H4 (cell line): ENCODE results near the gene JAGN1. TPM values are rescaled to one million over a fixed set of nuclear protein-coding genes. Genes with fewer than 3 reads are reported as not detected.
"Not testable (repeated sequence)": the region's sequence is repeated elsewhere in the genome, so short reads cannot be mapped to it uniquely, and the experiment has no call there.

Source experiments
- DNase-seq: peaks from one replicate; pipeline ENCODE4 v3.0.0-alpha.2; 2015; ENCODE audit warnings: low spot score
- total RNA-seq: library from RNA; depleted of rRNA; stranded (reverse); fragments of >200 nt; shearing (Covaris generic); gene quantifications from 2 replicates; pipeline ENCODE4 v1.2.3, GENCODE V29; 2014

Gene JAGN1
- total RNA-seq, 1 experiment from 2014 or later: 46.1 TPM

DNA sequence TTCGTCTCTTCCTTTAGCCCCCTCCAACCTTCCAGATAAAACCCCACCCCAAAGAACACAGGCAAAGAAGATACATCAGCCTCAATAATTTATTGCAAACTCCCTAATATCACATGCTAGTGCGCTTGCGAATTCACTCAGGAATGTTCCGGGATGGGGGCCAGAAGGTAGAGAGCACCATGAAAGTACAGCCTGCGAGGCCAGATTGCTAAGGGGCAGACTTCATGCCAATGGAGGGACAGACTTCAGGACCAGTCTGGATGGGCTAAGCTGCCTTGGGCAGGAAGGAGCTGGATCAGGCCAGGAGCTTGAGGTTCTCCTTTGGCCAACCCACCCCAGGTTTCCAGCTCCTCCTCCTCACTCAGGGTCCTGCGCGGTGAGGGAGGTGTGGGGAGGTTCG lies 23.8 kb upstream of the JAGN1 start:
- no peak for DNase-seq

DNA sequence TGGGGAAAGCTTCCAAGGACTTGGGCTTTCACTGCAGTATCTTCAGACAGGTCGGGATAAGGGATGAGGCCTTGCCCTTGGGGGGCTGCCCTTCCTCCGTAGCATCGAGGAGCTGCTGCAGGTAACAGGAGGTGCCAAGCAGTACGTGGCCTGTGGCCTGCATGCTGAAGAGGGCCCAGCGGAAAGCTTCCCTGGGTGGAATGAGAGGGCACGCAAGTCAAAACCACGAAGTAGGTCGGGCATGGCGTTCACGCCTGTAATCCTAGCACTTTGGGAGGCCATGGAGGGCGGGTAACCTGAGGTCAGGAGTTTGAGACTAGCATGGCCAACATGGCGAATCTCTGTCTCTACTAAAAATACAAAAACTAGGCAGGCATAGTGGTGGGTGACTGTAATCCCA lies 23.3 kb upstream of the JAGN1 start:
- DNase-seq: no peak

DNA sequence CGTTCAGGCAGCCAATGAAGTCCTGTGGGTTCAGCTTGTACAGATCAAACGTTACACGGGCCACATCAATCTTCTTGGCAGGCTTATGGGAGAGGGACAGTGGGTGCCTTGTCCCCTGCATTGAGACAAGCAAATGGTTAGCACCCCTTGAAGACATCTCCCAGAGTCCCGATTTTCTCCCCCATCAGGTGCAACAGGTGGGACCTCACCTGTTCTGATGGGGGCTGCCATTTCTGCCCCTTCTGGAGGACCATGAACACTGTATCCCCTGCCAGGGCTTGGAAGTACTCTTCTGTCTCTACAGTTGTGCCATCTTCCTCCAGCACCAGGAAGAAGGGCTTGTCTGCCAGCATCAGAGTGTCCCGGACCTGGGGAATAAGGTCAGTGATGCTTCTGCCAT lies 20.5 kb upstream of the JAGN1 start:
- DNase-seq: no peak

DNA sequence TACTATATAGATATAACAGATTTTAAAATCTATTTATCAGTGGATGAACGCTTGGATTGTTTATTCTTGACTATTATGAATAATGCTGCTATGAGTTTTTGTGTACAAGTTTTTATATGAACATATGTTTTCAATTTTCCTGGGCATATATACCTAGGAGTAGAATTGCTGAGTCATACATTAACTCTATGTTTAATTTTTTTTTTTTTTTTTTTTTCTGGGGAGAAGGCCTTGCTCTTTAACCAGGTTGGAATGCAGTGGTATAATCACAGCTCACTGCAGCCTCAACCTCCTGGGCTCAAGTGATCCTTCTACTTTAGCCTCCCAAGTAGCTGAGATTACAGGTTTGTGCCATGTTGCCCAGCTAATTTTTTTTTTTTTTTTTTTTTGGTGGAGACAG lies 19.4 kb upstream of the JAGN1 start:
- peak; percentile 69 for DNase-seq

DNA sequence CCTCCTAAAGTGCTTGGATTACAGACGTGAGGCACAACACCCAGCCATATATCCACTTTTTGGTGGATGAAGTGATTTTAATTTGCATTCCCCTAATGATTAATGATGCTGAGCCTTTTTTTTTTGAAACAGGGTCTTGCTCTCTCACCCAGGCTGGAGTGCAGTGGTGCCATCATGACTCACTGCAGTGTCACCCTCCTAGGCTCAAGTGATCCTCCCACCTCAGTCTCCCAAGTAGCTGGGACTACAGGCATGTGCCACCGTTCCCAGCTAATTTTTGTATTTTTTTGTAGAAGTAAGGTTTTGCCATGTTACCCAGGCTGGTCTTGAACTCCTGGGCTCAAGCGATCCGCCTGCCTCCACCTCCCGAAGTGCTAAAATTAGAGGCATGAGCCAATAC lies 18.3 kb upstream of the JAGN1 start:
- not testable (repeated sequence) for DNase-seq

DNA sequence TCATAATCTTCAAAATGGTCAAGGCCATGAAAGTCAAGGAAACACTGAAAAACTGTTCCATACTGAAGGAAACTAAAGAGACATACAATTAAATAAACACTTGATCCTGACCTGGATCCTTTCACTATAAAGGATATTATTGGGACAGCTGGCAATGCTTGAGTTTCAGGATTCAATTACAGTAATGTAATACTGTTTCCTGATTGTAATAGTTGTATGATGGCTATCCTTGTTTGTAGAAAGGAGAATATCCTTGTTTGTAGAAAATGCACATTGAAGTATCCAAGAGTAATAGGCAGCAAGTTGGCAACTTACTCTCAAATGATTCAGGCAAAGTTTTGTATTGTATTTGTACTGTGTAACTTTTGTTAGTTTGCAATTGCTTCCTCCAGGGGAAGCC lies 15.0 kb upstream of the JAGN1 start:
- DNase-seq: no peak

DNA sequence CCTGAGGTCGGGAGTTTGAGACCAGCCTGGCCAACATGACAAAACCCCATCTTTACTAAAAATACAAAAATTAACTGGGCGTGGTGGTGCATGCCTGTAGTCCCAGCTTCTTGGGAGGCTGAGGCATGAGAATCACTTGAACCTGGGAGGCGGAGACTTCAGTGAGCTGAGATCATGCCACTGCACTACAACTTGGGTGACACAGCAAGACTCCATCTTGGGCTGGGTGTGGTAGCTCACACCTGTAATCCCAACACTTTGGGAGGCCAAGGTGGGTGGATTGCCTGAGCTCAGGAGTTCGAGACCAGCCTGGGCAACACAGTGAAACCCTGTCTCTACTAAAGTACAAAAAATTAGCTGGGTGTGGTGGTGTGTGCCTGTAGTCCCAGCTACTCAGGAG lies 14.2 kb upstream of the JAGN1 start:
- not testable (repeated sequence) for DNase-seq

DNA sequence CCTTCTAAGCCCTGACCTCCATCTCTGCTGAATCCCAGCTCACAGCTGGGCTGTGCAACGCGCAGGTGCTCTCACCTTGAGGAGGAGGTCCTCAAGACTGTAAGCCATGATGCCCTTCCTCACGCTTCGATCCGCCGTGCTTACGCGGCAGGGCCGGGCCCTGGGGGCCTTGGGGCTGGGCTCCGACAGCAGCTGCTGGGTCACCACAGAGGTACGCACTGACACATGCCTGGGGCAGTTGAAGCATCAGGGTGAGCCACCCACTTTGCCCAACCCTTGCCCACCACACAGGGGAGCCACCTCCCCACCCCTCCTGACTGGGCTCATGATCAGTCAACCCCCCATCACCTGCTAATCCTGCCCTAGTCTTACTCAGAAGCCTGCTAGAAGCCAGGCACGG lies 13.4 kb upstream of the JAGN1 start:
- no peak for DNase-seq

DNA sequence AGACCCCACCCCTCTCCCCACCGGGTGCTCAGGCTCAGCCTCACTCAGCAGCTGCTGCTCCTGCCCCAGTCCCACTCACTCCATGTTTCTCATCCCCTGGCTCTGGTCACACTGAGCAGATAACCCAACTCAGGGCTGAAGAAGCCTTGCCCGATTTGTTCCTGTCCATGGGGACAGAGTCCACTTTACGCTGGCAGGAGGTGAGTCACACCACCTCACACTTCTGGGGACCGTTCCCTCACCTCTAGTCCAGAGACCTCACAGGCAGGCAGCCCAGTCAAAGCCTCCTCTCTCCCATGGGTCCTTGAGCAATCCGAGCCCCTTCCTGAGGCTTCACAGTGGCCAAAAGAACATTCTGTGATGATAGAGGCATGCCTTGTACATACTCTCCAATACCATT lies 11.7 kb upstream of the JAGN1 start:
- DNase-seq: no peak

DNA sequence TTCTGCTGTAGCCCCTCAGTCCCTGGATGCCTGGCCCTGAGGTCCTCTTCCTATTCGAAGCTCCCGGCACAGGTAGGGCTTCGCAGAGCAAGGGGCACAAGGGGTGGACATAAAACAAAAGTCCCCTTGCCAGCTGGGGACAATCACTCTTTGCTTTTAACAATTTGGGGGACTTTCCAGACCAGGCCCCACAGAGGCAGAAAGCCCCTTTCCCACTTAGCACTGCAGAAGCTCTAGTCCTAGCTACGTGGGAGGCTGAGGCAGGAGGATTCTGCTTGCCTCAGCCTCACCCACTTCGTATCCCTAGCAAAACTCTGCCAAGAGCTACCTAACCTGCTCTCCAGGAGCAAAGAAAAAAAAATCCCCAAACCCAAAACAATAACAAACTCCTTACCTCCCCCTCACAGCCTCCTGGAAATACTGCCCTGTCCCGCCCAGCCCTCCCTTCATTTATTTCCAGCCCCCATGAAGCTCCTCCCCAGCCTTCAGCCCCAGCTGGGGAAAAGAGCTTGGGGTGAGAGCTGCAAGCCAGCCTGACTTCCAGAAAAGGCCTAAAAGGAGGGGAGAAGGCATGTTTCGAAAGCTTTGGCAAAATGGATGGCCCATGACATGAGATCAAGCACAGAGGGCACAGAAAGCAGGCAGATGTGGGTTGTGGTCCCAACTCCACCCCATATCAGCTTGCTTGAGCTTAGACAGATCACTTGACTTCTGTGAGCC lies 10.4 kb upstream of the JAGN1 start, which contains the start of gene CIDEC:
TSS of gene CIDEC (minus strand) at position 424 of the 720 bp plus-strand sequence. CDS start 1,767 bp downstream, outside the sequence.
- no peak for DNase-seq

DNA sequence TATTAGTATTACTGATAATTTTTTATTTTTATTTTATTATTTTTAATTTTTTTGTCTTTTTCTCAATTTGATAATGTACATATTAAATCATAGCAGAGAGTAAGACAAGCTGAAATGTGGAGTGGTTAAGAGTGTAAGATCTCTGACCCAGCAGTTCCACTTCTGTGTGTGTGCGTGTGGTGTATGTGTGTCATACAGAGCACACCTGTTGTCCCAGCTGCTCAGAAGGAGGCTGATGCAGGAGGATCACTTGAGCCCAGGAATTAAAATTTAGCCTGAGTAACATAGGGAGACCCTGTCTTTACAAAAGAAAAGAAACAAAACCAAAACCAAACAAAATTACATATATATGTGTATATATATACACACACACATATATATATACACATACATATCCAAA lies 9.0 kb upstream of the JAGN1 start:
- DNase-seq: no peak

DNA sequence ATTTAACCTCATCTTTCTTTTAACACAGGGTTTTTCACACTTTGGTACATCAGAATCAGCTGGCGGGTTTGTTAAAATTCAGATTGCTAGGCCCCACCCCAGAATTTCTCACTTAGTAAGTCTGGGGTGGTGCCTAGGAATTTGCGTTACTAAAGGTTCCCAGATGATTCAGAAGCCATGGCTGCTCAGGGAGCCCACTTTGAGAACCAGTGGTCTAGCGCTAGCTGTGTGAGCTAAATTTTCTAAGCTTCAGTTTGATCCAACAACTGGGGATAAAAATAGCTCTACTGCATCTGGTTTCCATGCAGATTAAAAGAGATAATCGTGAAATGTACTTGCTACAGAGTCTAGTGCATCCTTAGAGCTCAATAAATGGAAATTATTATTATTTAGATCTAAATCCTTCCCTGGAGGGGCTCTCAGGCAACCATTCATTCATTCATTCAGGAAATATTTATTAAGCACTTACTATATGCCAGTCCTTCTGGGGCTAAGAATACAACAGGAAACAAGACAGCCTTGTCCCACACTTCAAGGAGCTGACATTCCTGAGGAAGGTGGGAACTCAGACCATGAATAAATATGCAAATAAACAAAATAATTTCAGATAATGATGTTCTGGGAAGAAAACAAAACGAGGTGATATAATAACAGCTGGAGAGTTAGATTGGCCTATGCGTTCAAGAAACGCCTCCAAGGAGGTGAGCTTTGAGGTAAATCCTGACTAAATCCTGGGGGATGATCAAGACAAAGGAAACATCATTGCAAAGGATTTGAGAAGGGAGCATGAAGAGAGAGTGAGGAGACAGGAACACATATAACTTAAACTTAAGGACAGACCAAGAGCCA lies 6.5 kb upstream of the JAGN1 start:
- no peak for DNase-seq

DNA sequence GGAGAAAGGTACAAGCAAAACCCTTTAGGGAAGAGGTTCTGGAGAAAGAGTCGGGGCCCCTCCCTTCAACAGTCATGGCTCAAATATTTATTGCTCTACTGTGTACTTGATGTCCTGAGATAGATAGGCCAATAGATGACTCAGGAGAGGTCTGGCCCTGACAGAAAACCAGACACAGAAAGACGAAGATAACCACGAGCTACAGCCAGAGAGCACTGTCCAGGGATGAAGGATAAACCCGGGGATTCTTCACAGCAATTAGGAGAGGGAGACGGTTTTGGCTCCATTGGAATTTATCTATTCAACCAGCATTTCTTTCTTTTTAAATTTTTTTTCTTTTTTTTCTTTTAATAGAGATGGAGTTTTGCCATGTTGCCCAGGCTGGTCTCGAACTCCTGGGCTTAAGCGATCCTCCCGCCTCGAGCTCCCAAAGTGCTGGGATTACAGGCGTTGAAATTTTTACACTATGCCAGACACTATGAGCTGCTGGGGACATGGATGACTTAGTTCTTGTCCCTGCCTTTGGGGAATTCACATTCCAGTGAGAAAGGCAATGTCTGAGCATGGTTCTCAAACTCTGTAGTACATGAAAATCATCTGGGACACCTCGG lies 5.8 kb upstream of the JAGN1 start:
- peak; percentile 29 for DNase-seq

DNA sequence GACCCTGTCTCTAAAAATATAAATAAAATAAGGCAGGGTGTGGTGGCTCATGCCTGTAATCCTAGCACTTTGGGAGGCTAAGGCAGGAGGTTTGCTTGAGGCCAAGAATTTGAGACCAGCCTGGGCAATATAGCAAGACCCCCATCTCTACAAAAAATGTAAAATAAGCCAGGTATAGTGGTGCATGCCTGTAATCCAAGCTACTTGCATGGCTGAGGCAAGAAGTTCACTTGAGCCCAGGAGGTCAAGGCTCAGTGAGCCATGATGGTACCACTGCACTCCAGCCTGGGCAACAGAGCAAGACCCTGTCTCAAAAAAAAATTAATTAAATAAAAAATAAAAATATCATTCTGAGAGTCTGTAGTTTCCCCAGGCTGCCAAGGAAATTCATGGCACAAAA lies 4.1 kb upstream of the JAGN1 start:
- DNase-seq: no peak

DNA sequence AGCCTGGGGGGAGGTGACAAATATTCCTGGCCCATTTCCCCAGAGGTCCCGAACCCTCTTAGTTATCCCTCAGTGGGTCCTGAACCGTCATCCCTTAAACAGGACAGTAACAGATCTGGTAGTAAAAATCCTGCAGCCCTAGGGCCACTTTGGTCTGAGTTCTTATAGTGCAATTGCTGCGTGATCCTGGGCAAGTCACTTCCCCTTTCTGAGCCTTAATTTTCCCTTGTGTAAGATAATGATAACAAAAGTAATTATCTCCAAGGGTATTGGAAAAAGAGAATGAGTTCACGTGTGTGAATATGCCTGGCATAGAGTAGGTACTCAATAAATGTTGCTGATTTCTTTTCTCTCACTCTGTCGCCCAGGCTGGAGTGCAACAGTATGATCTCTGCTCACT lies 2.9 kb upstream of the JAGN1 start:
- DNase-seq: no peak

DNA sequence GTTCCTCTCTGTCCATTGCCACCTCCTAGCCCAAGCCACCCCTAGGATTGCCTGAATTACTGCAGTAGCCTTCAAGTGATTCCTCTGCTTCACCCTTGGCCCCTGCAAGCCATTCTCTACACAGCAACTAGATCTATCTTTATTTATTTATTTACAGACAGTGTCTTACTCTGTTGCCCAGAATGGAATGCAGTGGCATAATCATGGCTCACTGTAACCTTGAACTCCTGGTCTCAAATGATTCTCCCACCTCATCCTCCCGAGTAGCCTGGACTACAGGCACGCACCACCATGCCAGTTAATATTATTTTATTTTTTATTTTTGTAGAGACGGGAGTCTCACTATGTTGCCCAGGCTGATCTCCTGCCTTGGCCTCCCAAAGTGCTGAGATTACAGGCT lies 1.9 kb upstream of the JAGN1 start:
- no peak for DNase-seq

DNA sequence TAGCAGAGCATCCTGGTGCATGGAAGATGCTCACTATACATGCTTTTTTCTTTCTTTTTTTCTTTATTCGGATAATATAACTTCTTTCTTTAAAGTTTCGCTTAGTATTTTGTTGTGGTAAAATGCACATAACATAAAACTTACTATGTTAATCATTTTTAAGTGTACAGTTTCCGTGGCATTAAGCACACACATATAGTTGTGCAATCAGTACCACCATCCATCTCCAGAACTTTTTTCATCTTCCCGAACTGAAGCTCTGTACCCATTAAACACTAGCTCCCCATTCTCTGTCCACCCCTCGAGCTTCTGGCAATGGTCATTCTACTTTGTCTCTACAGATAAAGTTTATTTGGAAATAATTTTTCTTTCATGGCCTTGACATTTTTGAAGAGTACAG lies 1.0 kb upstream of the JAGN1 start:
- no peak for DNase-seq

DNA sequence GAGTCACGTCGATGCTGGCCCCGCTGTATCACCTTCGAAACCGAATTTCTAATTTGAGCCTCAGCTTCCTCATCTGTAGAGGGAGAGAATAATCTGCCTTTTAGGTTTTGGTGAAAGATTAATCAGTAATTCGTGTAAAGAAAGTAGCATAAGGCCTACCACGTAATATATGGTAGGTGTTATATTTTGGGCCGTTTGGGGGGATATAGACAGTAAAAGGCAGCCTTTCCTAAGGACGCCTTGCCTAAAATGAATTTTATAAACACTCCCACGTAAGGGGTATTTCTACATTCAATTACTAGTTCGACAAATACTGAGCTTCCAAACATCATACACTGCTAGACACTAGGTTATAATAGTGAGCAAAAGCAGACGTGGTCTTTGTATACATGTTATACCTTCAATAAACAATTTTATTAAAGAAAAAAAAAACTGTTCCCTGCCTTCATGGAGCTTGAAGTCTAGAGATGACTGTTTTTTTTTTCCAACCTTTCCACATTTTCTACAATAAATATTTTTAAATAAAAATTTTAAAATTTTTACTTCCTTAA lies 737 bp downstream of the JAGN1 start:
- no peak for DNase-seq

DNA sequence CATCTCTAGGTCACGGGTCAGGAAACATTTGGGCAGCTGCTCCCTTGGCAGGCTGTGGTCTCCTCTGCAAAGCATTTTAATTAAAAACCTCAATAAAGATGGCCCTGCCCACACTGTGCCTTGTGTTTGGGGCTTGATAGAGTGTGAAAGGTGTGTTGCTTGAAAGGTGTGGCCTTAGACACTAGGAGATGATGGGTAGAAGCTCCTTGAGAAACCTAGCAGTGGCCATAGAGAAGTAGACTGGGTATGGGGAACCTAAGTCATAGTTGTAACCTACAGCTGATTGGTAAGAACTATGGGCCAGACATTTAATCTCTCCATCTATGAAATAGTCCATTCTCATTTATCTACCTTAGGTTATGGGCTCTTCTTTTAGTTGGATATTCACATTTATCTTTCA lies 3.3 kb downstream of the JAGN1 start:
- DNase-seq: no peak

DNA sequence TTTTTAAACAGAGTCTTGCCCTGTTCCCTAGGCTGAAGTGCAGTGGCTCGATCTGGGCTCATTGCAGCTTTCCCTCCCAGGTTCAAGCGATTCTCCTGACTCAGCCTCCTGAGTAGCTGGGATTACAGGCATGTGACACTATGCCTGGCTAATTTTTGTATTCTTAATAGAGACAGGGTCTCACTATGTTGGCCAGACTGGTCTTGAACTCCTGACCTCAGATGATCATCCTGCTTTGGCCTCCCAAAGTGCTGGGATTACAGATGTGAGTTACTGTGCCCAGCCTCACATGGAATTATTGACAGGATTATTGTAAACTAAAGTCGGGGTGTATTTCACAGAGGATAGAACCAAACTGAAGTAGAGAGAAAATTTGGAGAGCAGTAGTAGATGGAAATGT lies 5.3 kb downstream of the JAGN1 start:
- not testable (repeated sequence) for DNase-seq

DNA sequence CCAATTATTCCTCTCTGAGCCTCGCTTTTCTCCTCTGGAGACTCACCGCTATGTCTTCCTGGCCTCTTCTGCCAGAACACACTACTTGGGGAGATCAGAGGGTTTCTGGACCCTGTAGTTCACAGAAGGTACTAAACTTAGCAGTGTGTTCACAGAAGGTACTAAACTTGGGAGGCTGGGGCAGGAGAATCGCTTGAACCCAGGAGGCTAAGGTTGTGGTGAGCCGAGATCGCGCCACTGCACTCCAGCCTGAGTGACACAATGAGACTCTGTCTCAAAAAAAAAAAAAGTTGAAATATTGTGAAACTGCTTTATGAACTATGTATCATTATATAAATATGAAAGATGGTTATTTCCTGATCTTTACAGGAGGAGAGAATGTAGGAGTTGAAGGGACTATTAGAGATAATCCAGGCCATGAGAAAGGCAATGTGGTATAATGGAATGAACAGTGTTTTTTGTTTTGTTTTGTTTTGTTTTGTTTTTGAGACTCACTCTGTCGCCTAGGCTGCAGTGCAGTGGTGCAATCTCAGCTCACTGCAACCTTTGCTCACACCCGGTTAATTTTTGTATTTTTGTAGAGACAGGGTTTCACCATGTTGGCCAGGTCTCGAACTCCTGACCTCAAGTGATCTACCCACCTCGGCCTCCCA lies 6.5 kb downstream of the JAGN1 start:
- DNase-seq: not testable (repeated sequence)
